Right kidney (tissue), 9 donors: ENCODE results near the gene ENDOV.

ENCODE experiments used
- DNase-seq: peaks from one replicate; pipeline ENCODE4 v3.0.0-alpha.2; 2016
- long read RNA-seq, 8 donors: transcript quantifications; one replicate each; lab custom pipeline, GENCODE V29; 2026

Gene ENDOV
- long read RNA-seq, donor 1, partial matches to known transcripts = 0 of 6 reads
- long read RNA-seq, donor 1, other reads (novel, unspliced or antisense) = 0 of 6 reads
- long read RNA-seq, donor 2 = 0 reads
- long read RNA-seq, donor 3, partial matches to known transcripts = 0 of 3 reads
- long read RNA-seq, donor 3, other reads (novel, unspliced or antisense) = 0 of 3 reads
- long read RNA-seq, donor 4, partial matches to known transcripts = 0 of 2 reads
- long read RNA-seq, donor 4, other reads (novel, unspliced or antisense) = 0 of 2 reads
- long read RNA-seq, donor 5, partial matches to known transcripts = 0 of 3 reads
- long read RNA-seq, donor 5, other reads (novel, unspliced or antisense) = 0 of 3 reads
- long read RNA-seq, donor 6, partial matches to known transcripts = 0 of 5 reads
- long read RNA-seq, donor 6, other reads (novel, unspliced or antisense) = 0 of 5 reads
- long read RNA-seq, donor 7 = 0 reads
- long read RNA-seq, donor 8, partial matches to known transcripts = 0 of 4 reads
- long read RNA-seq, donor 8, other reads (novel, unspliced or antisense) = 0 of 4 reads

- DNase-seq = peak; percentile 100
Observed at GRCh38 chr17:80414803-80415625, at the start of gene ENDOV. Gene ENDOV, plus strand, starts transcription at chr17:80415167. Its CDS starts 28 bp downstream, at chr17:80415195.

- DNase-seq = no peak
Observed at GRCh38 chr17:80365983-80366382, 49.0 kb upstream of the ENDOV start.

- DNase-seq = no peak
Observed at GRCh38 chr17:80367503-80367902, 47.5 kb upstream of the ENDOV start.

GRCh38 chr17:80371196-80371595 lies 43.8 kb upstream of the ENDOV start:
- no peak for DNase-seq

GRCh38 chr17:80372456-80372855 lies 42.5 kb upstream of the ENDOV start:
- DNase-seq = no peak

GRCh38 chr17:80372922-80373570 lies 41.9 kb upstream of the ENDOV start:
- no peak for DNase-seq

- no peak for DNase-seq
Observed at GRCh38 chr17:80374039-80374731, 40.8 kb upstream of the ENDOV start.

- no peak for DNase-seq
Observed at GRCh38 chr17:80374732-80375585, 40.0 kb upstream of the ENDOV start.

- no peak for DNase-seq
Observed at GRCh38 chr17:80376531-80376930, 38.4 kb upstream of the ENDOV start.

- DNase-seq = no peak
Observed at GRCh38 chr17:80377798-80378197, 37.2 kb upstream of the ENDOV start.

- DNase-seq = no peak
Observed at GRCh38 chr17:80379348-80379747, 35.6 kb upstream of the ENDOV start.

- DNase-seq = no peak
Observed at GRCh38 chr17:80380068-80380467, 34.9 kb upstream of the ENDOV start.

GRCh38 chr17:80380555-80381002 lies 34.4 kb upstream of the ENDOV start:
- DNase-seq = no peak

- DNase-seq = no peak
Observed at GRCh38 chr17:80381416-80381923, 33.5 kb upstream of the ENDOV start.

- no peak for DNase-seq
Observed at GRCh38 chr17:80382446-80382845, 32.5 kb upstream of the ENDOV start.

- DNase-seq = no peak
Observed at GRCh38 chr17:80382956-80383355, 32.0 kb upstream of the ENDOV start.

GRCh38 chr17:80384078-80384960 lies 30.6 kb upstream of the ENDOV start:
- DNase-seq = no peak

GRCh38 chr17:80385046-80385445 lies 29.9 kb upstream of the ENDOV start:
- no peak for DNase-seq

- no peak for DNase-seq
Observed at GRCh38 chr17:80386341-80386740, 28.6 kb upstream of the ENDOV start.

- DNase-seq = no peak
Observed at GRCh38 chr17:80387071-80387470, 27.9 kb upstream of the ENDOV start.
